GM12864 (cell line): ENCODE measurements around the gene PPM1F.

Experiments used
- DNase-seq: peaks from one replicate; pipeline ENCODE4 v3.0.0-alpha.2; 2011; ENCODE audit warnings: low read depth
- H3K4me3 ChIP-seq: 2 replicates; pipeline ENCODE4 v1.5.1; 2011; ENCODE audit warnings: mild to moderate bottlenecking, low read depth, low read length, control low read depth
- TF ChIP-seq, protein P1 (sequence below): IDR thresholded peaks from 2 replicates; pipeline ENCODE4 v1.5.1; 2011; ENCODE audit warnings: low read depth, mild to moderate bottlenecking, moderate library complexity, low read length, control low read depth, inconsistent platforms; ENCODE audit errors: missing control alignments

Gene PPM1F

GRCh38 chr22:21984793-21985192 lies 32.1 kb upstream of the PPM1F start:
- DNase-seq, result no peak
- H3K4me3 ChIP-seq, result no peak overlapping the region
- TF ChIP-seq, protein P1, sequence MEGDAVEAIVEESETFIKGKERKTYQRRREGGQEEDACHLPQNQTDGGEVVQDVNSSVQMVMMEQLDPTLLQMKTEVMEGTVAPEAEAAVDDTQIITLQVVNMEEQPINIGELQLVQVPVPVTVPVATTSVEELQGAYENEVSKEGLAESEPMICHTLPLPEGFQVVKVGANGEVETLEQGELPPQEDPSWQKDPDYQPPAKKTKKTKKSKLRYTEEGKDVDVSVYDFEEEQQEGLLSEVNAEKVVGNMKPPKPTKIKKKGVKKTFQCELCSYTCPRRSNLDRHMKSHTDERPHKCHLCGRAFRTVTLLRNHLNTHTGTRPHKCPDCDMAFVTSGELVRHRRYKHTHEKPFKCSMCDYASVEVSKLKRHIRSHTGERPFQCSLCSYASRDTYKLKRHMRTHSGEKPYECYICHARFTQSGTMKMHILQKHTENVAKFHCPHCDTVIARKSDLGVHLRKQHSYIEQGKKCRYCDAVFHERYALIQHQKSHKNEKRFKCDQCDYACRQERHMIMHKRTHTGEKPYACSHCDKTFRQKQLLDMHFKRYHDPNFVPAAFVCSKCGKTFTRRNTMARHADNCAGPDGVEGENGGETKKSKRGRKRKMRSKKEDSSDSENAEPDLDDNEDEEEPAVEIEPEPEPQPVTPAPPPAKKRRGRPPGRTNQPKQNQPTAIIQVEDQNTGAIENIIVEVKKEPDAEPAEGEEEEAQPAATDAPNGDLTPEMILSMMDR, result peak; percentile 39

- TF ChIP-seq, protein P1, result no peak
- peak within 1 kb of the TSS; percentile 61 for H3K4me3 ChIP-seq
- peak; percentile 51 for DNase-seq
Measured at GRCh38 chr22:21982338-21982965, 29.8 kb upstream of the PPM1F start, which contains the start of gene TOP3B. TSS of gene TOP3B (minus strand) at chr22:21982787. CDS start at chr22:21975709, 7,078 bp downstream.

DNA sequence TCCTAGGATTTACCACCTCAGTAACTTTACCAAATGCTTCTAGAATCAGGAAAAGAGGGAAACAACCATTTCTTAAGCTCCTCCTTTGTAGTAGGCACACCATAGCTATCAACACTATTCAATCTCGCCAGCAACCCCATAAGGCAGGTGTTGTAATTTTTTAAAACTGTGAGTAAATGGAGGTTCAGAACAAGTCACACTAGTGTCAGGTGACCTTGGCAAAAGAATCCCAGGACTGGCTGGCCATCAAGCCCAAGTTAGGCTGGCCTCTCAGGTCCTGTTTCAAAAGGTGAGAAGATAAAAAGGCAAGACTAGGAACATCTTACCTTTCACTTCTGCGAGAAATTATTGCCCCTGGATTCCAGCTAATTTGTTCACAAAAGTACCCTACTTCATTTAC lies 29.2 kb upstream of the PPM1F start:
- TF ChIP-seq, protein P1, result no peak
- H3K4me3 ChIP-seq, result peak overlapping the region; percentile 61
- no peak for DNase-seq

DNA sequence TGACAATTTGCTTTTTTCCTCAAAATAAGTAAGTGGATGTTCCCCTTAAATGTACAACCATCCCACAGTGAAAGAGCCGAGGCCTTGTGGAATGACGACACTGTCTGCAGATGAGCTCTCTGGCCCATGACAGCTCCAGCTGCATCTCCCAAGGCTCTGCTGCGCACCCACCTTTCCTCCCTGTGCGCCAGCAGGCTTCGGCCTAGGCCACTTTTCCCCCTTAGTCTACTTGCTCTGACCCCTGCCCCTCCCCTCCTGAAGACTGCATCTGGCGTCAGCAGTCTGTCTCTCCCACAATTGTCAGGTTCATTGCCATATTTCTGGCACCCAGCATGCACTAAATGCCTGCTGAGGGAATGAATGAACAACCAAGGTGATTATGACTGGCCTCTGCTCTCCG lies 27.9 kb upstream of the PPM1F start:
- no peak overlapping the region for H3K4me3 ChIP-seq
- no peak for DNase-seq
- TF ChIP-seq, protein P1, result no peak

GRCh38 chr22:21978564-21979386 lies 26.1 kb upstream of the PPM1F start:
- TF ChIP-seq, protein P1, result no peak
- H3K4me3 ChIP-seq, result no peak overlapping the region
- no peak for DNase-seq

DNA sequence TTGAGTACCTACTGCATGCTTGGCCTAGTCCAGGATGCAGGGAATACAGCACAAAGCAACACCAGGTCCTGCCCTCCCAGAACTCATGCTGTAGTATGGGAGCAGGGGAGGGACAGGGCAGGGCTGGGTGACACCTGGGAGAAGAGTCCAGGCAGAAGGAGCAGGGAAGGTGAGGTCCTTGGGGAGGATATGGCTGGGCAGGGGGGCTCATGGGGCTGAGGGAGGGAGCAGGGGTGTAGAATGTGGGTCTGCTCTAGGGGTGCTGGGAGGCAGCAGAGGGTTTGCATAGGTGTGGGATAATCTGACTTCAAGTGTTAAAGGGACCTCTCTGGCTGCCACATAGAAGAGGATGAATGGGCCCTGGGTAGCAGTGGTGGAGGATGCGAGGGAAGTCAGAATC lies 25.2 kb upstream of the PPM1F start:
- H3K4me3 ChIP-seq, result no peak overlapping the region
- TF ChIP-seq, protein P1, result no peak
- no peak for DNase-seq
